ENCODE measurements around the gene PARP11.

DNA sequence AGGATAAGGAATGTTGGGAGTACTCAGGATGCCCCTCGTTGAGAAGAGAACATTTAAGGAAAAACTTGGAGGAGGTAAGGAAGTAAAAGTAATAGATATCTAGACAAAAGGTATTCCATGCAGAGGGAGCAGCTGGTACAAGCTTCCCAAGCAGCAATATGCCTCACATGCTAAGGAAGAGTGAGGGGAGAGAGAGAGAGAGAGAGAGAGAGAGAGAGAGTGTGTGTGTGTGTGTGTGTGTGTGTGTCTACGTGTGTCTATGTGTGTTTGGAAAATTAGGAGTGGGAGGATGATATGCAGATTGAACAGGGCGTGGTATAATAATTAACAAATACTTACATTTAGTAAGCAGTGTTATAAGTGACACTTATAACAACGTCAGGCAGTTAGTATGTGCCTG, 9.2 kb upstream of the PARP11 start:
- TF ChIP-seq CTCF (IDR thresholded peaks at IDR 0.05; ENCODE audit: insufficient read depth, low read depth, low read length) (no peak), EZH2 (IDR thresholded peaks at IDR 0.05; ENCODE audit: insufficient read depth, low read length) (no peak)
